ENCODE data around the gene SBK2. TPM values are rescaled to one million over a fixed set of nuclear protein-coding genes. Genes with fewer than 3 reads are reported as not detected.

The SBK2 gene
- total RNA-seq, 1 experiment from 2014 or later = 5.2 TPM

DNA sequence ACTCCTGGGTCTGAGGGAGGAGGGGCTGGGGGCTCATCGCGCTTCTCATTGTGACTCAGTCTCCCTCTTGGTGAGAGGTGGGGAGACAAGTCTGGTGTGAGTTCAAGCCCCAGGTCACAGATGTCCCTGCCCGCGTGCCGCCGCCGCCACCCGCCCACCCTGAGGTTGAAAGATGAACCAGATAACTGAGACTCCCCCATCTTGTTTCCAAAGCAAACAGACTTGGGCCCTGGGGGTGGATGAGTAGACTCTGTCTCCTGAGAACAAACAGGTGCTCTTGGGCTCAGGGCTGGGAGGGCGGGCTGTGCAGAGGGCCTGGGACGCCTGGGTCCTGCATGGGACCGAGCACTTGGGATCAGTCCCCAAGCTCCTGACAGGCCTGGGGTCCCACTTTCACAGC, 567 bp downstream of the SBK2 start:
- no peak for ATAC-seq
- ChIA-PET POLR2A (no interaction called here), CTCF (interaction anchor here (0.9 to 2.9 kb wide), 7 partner anchors 16 to 88 kb away, joined by 3 to 11 read pairs (median 4); partner anchors contain the start of gene ZNF784)
- Mint-ChIP-seq H3K9me3 (no peaks in the 10 kb centered on the region), H3K27me3 (ENCODE audit: low read depth) (peaks cover 4% of the 10 kb centered on the region), H3K4me3 (no peak overlapping the region), H3K36me3 (no peaks in the 10 kb centered on the region), H3K27ac (no peak overlapping the region), H3K4me1 (peaks cover 11% of the 10 kb centered on the region)
- DNase-seq (ENCODE audit: low spot score) = no peak
- TF ChIP-seq SP1 (CRISPR knock-in tag; conservative IDR thresholded peaks at IDR 0.05) (no peak), TEAD1 (CRISPR knock-in tag; IDR thresholded peaks at IDR 0.05) (no peak), TEAD4 (CRISPR knock-in tag; IDR thresholded peaks at IDR 0.05) (no peak), KAT7 (CRISPR knock-in tag; IDR thresholded peaks at IDR 0.05; ENCODE audit: borderline replicate concordance) (no peak)
- TF ChIP-seq, protein P1, sequence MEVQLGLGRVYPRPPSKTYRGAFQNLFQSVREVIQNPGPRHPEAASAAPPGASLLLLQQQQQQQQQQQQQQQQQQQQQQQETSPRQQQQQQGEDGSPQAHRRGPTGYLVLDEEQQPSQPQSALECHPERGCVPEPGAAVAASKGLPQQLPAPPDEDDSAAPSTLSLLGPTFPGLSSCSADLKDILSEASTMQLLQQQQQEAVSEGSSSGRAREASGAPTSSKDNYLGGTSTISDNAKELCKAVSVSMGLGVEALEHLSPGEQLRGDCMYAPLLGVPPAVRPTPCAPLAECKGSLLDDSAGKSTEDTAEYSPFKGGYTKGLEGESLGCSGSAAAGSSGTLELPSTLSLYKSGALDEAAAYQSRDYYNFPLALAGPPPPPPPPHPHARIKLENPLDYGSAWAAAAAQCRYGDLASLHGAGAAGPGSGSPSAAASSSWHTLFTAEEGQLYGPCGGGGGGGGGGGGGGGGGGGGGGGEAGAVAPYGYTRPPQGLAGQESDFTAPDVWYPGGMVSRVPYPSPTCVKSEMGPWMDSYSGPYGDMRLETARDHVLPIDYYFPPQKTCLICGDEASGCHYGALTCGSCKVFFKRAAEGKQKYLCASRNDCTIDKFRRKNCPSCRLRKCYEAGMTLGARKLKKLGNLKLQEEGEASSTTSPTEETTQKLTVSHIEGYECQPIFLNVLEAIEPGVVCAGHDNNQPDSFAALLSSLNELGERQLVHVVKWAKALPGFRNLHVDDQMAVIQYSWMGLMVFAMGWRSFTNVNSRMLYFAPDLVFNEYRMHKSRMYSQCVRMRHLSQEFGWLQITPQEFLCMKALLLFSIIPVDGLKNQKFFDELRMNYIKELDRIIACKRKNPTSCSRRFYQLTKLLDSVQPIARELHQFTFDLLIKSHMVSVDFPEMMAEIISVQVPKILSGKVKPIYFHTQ (CRISPR knock-in tag; IDR thresholded peaks at IDR 0.05) = no peak
- TF ChIP-seq, protein P2, sequence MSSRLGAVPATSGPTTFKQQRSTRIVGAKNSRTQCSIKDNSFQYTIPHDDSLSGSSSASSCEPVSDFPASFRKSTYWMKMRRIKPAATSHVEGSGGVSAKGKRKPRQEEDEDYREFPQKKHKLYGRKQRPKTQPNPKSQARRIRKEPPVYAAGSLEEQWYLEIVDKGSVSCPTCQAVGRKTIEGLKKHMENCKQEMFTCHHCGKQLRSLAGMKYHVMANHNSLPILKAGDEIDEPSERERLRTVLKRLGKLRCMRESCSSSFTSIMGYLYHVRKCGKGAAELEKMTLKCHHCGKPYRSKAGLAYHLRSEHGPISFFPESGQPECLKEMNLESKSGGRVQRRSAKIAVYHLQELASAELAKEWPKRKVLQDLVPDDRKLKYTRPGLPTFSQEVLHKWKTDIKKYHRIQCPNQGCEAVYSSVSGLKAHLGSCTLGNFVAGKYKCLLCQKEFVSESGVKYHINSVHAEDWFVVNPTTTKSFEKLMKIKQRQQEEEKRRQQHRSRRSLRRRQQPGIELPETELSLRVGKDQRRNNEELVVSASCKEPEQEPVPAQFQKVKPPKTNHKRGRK (CRISPR knock-in tag; IDR thresholded peaks at IDR 0.05; ENCODE audit: borderline replicate concordance) = no peak
- TF ChIP-seq, protein P3, sequence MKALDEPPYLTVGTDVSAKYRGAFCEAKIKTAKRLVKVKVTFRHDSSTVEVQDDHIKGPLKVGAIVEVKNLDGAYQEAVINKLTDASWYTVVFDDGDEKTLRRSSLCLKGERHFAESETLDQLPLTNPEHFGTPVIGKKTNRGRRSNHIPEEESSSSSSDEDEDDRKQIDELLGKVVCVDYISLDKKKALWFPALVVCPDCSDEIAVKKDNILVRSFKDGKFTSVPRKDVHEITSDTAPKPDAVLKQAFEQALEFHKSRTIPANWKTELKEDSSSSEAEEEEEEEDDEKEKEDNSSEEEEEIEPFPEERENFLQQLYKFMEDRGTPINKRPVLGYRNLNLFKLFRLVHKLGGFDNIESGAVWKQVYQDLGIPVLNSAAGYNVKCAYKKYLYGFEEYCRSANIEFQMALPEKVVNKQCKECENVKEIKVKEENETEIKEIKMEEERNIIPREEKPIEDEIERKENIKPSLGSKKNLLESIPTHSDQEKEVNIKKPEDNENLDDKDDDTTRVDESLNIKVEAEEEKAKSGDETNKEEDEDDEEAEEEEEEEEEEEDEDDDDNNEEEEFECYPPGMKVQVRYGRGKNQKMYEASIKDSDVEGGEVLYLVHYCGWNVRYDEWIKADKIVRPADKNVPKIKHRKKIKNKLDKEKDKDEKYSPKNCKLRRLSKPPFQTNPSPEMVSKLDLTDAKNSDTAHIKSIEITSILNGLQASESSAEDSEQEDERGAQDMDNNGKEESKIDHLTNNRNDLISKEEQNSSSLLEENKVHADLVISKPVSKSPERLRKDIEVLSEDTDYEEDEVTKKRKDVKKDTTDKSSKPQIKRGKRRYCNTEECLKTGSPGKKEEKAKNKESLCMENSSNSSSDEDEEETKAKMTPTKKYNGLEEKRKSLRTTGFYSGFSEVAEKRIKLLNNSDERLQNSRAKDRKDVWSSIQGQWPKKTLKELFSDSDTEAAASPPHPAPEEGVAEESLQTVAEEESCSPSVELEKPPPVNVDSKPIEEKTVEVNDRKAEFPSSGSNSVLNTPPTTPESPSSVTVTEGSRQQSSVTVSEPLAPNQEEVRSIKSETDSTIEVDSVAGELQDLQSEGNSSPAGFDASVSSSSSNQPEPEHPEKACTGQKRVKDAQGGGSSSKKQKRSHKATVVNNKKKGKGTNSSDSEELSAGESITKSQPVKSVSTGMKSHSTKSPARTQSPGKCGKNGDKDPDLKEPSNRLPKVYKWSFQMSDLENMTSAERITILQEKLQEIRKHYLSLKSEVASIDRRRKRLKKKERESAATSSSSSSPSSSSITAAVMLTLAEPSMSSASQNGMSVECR (CRISPR knock-in tag; IDR thresholded peaks at IDR 0.05; ENCODE audit: borderline replicate concordance) = no peak
- TF ChIP-seq, protein P4, sequence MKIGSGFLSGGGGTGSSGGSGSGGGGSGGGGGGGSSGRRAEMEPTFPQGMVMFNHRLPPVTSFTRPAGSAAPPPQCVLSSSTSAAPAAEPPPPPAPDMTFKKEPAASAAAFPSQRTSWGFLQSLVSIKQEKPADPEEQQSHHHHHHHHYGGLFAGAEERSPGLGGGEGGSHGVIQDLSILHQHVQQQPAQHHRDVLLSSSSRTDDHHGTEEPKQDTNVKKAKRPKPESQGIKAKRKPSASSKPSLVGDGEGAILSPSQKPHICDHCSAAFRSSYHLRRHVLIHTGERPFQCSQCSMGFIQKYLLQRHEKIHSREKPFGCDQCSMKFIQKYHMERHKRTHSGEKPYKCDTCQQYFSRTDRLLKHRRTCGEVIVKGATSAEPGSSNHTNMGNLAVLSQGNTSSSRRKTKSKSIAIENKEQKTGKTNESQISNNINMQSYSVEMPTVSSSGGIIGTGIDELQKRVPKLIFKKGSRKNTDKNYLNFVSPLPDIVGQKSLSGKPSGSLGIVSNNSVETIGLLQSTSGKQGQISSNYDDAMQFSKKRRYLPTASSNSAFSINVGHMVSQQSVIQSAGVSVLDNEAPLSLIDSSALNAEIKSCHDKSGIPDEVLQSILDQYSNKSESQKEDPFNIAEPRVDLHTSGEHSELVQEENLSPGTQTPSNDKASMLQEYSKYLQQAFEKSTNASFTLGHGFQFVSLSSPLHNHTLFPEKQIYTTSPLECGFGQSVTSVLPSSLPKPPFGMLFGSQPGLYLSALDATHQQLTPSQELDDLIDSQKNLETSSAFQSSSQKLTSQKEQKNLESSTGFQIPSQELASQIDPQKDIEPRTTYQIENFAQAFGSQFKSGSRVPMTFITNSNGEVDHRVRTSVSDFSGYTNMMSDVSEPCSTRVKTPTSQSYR (CRISPR knock-in tag; IDR thresholded peaks at IDR 0.05) = no peak
- TF ChIP-seq, protein P5, sequence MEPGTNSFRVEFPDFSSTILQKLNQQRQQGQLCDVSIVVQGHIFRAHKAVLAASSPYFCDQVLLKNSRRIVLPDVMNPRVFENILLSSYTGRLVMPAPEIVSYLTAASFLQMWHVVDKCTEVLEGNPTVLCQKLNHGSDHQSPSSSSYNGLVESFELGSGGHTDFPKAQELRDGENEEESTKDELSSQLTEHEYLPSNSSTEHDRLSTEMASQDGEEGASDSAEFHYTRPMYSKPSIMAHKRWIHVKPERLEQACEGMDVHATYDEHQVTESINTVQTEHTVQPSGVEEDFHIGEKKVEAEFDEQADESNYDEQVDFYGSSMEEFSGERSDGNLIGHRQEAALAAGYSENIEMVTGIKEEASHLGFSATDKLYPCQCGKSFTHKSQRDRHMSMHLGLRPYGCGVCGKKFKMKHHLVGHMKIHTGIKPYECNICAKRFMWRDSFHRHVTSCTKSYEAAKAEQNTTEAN (CRISPR knock-in tag; IDR thresholded peaks at IDR 0.05) = no peak
- TF ChIP-seq, protein P6, sequence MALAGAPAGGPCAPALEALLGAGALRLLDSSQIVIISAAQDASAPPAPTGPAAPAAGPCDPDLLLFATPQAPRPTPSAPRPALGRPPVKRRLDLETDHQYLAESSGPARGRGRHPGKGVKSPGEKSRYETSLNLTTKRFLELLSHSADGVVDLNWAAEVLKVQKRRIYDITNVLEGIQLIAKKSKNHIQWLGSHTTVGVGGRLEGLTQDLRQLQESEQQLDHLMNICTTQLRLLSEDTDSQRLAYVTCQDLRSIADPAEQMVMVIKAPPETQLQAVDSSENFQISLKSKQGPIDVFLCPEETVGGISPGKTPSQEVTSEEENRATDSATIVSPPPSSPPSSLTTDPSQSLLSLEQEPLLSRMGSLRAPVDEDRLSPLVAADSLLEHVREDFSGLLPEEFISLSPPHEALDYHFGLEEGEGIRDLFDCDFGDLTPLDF (CRISPR knock-in tag; IDR thresholded peaks at IDR 0.05) = no peak
- TF ChIP-seq, protein P7, sequence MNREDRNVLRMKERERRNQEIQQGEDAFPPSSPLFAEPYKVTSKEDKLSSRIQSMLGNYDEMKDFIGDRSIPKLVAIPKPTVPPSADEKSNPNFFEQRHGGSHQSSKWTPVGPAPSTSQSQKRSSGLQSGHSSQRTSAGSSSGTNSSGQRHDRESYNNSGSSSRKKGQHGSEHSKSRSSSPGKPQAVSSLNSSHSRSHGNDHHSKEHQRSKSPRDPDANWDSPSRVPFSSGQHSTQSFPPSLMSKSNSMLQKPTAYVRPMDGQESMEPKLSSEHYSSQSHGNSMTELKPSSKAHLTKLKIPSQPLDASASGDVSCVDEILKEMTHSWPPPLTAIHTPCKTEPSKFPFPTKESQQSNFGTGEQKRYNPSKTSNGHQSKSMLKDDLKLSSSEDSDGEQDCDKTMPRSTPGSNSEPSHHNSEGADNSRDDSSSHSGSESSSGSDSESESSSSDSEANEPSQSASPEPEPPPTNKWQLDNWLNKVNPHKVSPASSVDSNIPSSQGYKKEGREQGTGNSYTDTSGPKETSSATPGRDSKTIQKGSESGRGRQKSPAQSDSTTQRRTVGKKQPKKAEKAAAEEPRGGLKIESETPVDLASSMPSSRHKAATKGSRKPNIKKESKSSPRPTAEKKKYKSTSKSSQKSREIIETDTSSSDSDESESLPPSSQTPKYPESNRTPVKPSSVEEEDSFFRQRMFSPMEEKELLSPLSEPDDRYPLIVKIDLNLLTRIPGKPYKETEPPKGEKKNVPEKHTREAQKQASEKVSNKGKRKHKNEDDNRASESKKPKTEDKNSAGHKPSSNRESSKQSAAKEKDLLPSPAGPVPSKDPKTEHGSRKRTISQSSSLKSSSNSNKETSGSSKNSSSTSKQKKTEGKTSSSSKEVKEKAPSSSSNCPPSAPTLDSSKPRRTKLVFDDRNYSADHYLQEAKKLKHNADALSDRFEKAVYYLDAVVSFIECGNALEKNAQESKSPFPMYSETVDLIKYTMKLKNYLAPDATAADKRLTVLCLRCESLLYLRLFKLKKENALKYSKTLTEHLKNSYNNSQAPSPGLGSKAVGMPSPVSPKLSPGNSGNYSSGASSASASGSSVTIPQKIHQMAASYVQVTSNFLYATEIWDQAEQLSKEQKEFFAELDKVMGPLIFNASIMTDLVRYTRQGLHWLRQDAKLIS (CRISPR knock-in tag; IDR thresholded peaks at IDR 0.05; ENCODE audit: borderline replicate concordance) = no peak
